NCI-H526 treated with DMSO at 0.1 percent for 48 hours (cell line): ENCODE data around the gene CREM.

Experiments used
- DNase-seq: peaks from one replicate; lab custom pipeline; 2025; lab: John Stamatoyannopoulos, UW

CREM gene

DNA sequence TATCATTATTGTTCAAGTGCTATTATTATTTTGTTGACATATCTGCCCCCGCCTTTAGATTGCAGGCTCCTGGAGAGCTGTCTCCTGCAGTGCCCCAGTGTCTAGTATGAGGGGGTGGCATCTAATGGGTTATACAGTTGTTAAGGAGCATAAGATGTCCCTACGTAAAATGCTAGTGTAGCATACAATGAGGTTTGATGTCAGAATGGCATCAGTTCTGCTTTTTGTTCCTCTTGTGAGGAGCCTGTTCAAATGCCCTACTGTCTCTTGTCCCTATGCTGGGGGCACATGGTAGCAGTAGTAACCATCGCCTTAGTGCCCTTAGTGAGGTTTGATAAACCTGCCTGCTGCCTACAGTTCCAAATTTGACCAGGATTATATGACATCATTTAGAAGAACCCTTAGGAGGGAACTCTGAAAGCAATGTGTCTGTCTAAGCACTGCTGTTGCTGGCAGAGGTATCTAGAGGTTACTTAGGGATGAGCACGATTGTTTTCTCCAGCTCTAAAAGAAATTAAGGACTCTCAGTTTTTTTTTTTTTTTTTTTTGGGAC lies 9.7 kb downstream of the CREM start:
- no peak for DNase-seq

- DNase-seq = no peak
These were observed 13.5 kb downstream of the CREM start for GRCh38 chr10:35140126-35140525.

DNA sequence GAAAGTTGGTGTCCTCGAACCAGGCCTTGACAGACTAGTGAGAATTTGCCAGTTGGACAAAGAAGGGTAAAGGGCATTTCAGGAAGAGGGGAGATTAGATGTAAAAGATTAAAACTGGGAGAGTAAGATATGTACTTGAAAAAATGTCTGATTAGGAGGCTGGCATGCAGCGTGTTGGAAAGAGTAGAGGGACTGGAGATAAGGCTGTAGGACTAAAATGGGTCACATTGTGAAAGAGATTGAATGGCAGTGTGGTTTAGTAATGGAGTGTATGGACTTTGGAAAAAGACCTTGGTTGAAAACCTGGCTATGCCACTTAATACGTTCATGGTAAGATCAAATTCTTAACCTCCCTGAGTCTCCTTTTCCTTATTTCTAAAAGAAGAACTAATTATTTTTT lies 14.1 kb downstream of the CREM start:
- DNase-seq = no peak

GRCh38 chr10:35150308-35150707 lies 23.7 kb downstream of the CREM start:
- no peak for DNase-seq

DNA sequence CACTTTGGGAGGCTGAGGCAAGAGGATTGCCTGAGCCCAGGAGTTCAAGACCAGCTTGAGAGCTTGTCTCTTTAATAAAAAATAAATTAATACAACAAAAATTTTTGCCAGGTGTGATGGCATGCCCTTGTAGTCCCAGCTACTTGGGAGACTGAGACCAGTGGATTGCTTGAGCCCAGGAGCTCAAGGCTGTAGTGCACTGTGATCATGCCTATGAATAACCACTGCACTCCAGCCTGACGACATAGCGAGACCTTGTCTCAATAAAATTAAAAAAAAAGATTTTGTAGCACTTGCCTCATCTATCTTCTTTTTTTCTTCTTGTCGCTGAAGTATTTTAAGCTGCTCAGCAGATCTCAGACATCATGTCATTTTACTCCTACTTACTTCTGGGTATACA lies 26.3 kb downstream of the CREM start:
- no peak for DNase-seq

DNA sequence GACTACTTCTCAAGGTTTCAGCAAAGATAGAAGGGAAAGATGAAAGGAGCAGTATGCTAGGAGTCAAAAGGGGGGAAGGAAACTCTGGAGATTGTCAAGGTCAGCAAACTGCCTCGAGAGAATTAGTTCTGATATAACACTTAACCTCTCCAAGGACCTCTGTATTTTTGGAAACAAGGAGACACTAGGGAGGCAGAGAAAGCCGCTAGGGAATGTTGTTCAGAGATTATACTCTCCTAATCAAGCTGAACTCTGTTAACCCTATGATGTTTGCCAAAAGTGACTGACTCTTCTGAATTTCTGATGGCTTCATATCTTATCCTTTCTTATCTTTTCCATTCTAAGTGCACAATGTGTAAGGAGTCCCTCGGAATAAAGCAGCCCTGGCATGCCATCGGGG lies 27.1 kb downstream of the CREM start:
- DNase-seq = no peak

DNA sequence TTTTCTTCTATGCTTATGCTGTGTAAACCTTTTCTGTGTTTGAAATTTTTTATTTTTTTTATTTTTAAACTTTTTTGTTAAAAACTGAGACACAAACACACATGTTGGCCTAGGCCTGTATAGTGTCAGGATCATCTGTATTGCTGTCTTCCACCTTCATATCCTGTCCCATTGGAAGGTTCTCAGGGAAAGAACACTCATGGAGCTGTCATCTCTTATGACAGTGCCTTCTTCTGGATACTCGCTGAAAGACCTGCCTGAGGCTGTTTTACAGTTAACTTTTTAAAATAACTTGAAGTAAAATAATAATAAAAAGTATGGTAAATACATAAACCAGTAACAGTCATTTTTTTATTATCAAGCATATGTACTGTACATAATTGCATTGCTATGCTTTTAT lies 34.1 kb downstream of the CREM start:
- no peak for DNase-seq

GRCh38 chr10:35161906-35162305 lies 35.3 kb downstream of the CREM start:
- DNase-seq = no peak

DNA sequence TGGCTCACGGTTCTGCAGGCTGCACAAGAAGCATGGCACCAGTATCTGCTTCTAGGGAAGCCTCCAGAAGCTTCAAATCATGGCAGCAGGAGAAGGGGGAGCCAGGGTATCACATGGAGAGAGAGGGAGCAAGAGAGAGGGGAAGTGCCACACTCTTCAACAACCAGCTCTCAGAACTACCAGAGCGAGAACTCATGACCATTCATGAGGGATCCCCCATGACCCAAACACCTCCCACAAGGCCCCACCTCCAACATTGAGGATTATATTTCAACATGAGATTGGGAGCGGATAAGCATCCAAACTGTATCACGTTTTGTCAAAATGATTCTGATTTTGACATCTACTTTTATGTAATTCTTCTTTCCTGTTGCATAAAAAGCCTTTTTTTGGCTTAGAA lies 38.5 kb downstream of the CREM start:
- DNase-seq = no peak

GRCh38 chr10:35165811-35166210 lies 39.2 kb downstream of the CREM start:
- DNase-seq = no peak

GRCh38 chr10:35166607-35167006 lies 40.0 kb downstream of the CREM start:
- no peak for DNase-seq

GRCh38 chr10:35167342-35167741 lies 40.7 kb downstream of the CREM start:
- DNase-seq = no peak

DNA sequence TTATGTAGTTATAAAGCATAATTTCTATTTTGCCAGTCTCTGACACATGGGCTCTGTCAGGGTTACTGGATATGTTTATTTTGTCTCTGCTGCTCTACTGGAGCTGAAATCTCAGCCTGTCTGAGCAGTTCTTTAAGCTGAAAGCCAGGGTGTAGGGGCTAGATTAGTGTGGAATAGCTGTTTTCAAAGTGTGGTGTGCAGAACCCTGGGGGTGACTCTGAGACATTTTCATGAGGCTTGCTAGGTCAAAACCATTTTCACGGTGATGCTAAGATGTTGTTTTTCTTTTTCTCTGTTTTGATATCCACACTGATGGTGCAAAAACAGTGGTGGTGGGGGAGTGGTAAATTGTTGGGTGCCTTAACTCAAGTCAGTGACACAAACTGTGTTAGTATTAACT lies 45.5 kb downstream of the CREM start:
- no peak for DNase-seq

- DNase-seq = no peak
These were observed 45.9 kb downstream of the CREM start for GRCh38 chr10:35172574-35172973.

DNA sequence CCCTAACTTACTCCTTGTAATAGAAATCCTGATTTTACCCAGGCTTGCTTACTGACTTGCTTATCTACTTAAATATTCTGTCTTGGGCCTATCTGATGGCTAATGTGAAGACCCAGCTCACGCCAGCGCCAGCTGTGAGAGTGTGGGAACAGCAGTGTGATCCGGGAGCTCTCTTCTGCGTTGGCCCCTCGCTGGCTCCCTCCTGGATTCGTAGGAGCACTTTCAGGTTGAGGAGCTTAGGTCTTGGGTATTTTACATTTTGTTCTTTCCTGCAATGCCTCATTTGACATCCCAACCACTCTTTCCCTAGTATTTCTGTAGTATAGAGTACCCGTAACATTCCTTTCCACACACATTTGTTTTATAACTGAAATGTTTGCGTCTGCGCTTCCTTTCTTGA lies 51.7 kb downstream of the CREM start:
- DNase-seq = no peak

- no peak for DNase-seq
These were observed 56.2 kb downstream of the CREM start for GRCh38 chr10:35182631-35183510.

DNA sequence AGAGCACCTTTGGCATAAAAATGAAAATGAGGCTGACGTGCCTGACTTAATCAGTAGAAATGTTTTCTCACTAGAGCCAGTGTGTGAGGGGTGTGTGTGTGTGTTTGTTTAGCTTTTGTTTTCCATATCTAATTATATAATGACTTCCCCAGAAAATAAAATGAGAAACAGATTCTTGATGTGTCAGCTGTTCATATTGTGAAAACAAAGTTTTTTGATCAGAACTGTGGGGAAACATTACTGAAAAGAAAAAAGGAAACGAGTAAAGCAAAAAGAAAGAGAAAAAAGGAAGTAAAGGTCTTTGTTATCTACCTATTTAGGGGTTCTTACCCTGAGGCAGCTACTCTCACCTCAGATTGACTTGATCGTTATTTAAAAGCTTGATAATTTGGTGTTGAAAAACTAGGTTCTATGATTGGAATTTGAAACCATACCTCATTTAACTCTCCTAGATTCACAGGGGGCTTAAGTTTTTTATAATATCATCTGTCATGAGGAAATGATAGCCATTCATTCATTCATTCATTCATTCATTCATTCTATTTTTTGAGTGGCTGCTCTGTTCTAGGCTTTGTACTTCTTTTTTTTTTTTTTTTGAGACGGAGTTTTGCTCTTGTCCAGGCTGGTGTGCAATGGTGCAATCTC lies 58.0 kb downstream of the CREM start:
- no peak for DNase-seq

DNA sequence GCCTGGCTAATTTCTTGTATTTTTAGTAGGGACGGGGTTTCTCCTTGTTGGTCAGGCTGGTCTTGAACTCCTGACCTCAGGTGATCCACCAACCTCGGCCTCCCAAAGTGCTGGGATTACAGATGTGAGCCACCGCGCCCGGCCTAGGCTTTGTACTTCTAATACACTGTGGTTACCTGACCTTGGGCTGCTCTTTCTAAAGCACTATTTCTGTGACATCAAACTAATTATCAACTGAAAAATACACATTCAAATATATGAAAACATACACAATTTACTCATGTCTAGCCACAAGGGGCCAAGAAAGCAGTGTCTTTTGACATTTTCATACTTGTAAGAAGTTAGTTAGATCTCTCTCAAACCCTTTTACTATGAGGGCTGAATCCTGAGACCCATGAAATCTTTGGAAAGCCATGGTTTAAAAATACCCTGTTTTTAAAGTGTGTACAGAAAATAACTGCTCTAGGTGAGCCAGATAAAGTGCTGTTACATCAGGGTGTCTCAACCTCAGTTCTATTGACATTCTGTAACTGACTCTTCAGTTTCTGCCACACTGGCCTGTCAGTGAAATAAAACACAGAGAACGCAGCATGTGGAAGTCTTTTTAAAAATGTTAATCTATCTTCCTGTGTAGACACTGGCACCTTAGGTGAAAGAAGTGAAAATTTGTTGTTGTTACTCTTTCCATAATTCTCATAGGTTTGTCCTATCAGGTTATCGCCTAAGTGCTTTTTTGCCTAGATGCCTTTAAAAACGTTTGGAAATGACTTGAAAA lies 58.8 kb downstream of the CREM start:
- no peak for DNase-seq

- no peak for DNase-seq
These were observed 62.3 kb downstream of the CREM start for GRCh38 chr10:35188954-35189353.

DNA sequence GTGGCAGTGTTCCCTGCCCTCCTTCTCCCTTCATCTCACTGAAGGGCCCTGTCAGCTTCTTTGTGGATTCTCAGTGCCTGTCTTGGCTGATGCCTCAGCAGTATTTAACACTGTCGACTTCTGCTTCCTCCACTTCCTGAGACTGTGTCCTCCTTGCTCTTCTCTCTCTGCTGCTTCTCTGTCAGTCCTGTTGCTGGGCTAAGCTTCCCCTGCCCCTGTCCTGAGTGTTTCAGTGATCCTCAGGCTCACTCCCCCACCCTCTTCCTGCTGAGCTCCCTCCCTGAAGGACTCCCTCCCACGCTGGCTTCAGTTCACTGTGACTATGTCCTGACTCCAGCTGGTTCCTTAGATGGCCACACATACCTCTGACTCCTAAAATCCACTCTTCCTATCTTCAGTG lies 64.9 kb downstream of the CREM start:
- DNase-seq = no peak

DNA sequence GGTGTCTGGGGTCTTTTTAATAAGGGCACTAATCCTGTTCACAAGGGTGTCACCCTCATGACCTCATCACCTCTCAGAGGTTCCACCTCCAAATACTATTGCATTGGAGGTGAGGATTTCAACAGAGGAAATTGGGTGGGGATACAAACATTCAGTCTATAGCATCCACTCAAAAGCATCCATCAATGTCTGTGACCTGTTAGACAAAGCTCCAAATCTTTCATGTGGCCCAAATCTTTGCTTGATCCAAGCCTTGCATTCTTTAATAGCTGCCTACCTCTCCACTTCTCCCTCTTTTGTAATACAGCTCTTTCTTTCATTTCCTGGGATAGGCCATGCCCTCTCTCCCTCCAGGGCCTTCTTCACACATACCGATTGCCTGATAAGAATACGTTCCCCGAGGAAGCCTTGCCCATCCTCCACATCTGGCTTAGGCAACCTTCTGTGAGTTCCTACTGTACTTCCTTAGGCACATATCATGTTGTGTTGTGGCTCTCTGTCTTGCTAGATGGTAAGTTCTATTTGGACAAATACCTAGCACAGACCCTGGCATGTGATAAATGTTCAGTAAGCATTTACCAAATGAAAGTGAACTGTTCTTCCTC lies 66.1 kb downstream of the CREM start:
- no peak for DNase-seq

- no peak for DNase-seq
These were observed 67.8 kb downstream of the CREM start for GRCh38 chr10:35194471-35194870.
